ENCODE data around the gene PABPN1. TPM values are rescaled to one million over a fixed set of nuclear protein-coding genes. Genes with fewer than 3 reads are reported as not detected.

Gene PABPN1
- polyA plus RNA-seq, 3 donors = 54.4 to 356 (median 64.6) TPM

DNA sequence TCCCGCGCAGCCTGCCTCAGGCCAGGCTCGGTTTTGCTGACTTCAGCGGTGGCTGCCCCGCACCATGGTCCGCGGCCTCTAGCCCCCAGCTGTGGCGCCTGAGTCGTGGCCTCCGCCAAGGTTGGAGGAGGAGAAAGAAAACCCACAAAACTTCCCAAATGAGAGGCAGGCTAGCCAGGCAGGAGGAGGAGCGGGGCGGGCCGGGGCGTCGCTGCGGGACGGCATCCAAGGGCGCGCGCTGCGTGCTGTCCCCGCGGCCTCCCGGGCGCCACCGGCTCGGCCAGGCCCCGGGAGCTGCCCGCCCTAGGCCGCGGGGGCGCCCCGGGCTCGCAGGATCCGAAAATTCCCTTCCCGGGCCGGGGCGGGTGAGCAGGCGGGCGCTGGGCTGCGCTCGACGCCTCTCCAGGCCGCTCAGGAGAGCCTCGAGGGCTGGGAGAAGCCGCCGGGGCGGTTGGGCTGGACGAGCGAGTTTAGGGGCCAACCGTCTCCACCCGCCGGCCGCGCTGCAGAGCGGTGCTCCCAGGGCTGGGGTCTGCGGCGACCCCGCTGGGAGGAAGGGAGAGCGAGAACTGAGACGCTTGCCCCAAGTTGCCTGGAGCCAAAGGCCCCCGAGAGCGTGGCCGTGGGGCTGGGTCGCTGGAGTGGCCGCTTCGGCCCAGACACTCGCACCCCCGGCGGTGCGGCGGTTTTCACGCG is 43.9 kb downstream of the PABPN1 start, which contains the start of gene EFS:
TSS of gene EFS (minus strand) at position 137 of the 696 bp plus-strand sequence. CDS start 147 bp downstream, outside the sequence.
- H2AFZ ChIP-seq (ENCODE audit: insufficient read depth, low read depth, low read length, poor library complexity, severe bottlenecking) = no peak within 1 kb of the TSS
- no peak within 1 kb of the TSS for H3K4me2 ChIP-seq (replicated peaks; ENCODE audit: extremely low read depth, low read length, poor library complexity, severe bottlenecking)
- no peaks in the 10 kb centered on the region for H3K4me1 ChIP-seq (ENCODE audit: control insufficient read depth in 1 of 2, insufficient read depth in 2 of 2, low read length in 2 of 2)
- H3K27ac ChIP-seq (ENCODE audit: low read depth in 1 of 2, low read length in 2 of 2) = no peak within 1 kb of the TSS
- H3K27me3 Mint-ChIP-seq (ENCODE audit: low read depth in 3 of 3) = peaks cover 44 to 60% (median 50%) of the 10 kb centered on the region in 3 donors
- peaks cover 0 to 2% of the 10 kb centered on the region in 2 donors for H3K36me3 Mint-ChIP-seq
- TF ChIP-seq, protein P1, sequence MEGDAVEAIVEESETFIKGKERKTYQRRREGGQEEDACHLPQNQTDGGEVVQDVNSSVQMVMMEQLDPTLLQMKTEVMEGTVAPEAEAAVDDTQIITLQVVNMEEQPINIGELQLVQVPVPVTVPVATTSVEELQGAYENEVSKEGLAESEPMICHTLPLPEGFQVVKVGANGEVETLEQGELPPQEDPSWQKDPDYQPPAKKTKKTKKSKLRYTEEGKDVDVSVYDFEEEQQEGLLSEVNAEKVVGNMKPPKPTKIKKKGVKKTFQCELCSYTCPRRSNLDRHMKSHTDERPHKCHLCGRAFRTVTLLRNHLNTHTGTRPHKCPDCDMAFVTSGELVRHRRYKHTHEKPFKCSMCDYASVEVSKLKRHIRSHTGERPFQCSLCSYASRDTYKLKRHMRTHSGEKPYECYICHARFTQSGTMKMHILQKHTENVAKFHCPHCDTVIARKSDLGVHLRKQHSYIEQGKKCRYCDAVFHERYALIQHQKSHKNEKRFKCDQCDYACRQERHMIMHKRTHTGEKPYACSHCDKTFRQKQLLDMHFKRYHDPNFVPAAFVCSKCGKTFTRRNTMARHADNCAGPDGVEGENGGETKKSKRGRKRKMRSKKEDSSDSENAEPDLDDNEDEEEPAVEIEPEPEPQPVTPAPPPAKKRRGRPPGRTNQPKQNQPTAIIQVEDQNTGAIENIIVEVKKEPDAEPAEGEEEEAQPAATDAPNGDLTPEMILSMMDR (IDR thresholded peaks at IDR 0.05) = no peak
- 2% methylated on average over 69 of the region's 74 CpGs for WGBS (ENCODE audit: insufficient coverage)
- H3K4me1 Mint-ChIP-seq = peaks cover 2% of the 10 kb centered on the region
- H3K79me2 ChIP-seq (ENCODE audit: insufficient read depth, low read length) = no peaks in the 10 kb centered on the region
- DNase-seq = no peak
- H3K36me3 ChIP-seq (replicated peaks in 1 of 2; ENCODE audit: control insufficient read depth in 1 of 2, insufficient read depth in 2 of 2, low read length in 2 of 2) = no peaks in the 10 kb centered on the region
- H3K27me3 ChIP-seq (ENCODE audit: control insufficient read depth in 2 of 2, insufficient read depth in 2 of 2, low read length in 2 of 2) = peaks cover 25 to 54% of the 10 kb centered on the region in 2 donors
- H3K9me3 ChIP-seq (replicated peaks in 1 of 2; ENCODE audit: control insufficient read depth in 1 of 2, insufficient read depth in 1 of 2, low read length in 2 of 2) = no peaks in the 10 kb centered on the region
- H3K27ac Mint-ChIP-seq = no peak within 1 kb of the TSS
- no peaks in the 10 kb centered on the region for H4K20me1 ChIP-seq (ENCODE audit: insufficient read depth, low read length)
- peaks cover 0 to 10% (median 0%) of the 10 kb centered on the region in 7 donors for H3K9me3 Mint-ChIP-seq
- intact Hi-C loops (cut with micrococcal nuclease) = no loop called here
- H3K4me3 ChIP-seq (replicated peaks in 1 of 3; ENCODE audit: low read depth in 2 of 3, low read length in 3 of 3) = no peak within 1 kb of the TSS
- no peak within 1 kb of the TSS for H3K9ac ChIP-seq (ENCODE audit: insufficient read depth, low read length, poor library complexity, severe bottlenecking)
- peak within 1 kb of the TSS in 1 of 2 donors; percentile 79 for H3K4me3 Mint-ChIP-seq

GRCh38 chr14:23365732-23366425 is 44.6 kb downstream of the PABPN1 start:
- H3K36me3 Mint-ChIP-seq = peaks cover 0 to 2% of the 10 kb centered on the region in 2 donors
- Histone ChIP-seq H3K27me3 (ENCODE audit: control insufficient read depth in 2 of 2, insufficient read depth in 2 of 2, low read length in 2 of 2) (peaks cover 25 to 54% of the 10 kb centered on the region in 2 donors), H3K4me1 (ENCODE audit: control insufficient read depth in 1 of 2, insufficient read depth in 2 of 2, low read length in 2 of 2) (no peaks in the 10 kb centered on the region), H2AFZ (ENCODE audit: insufficient read depth, low read depth, low read length, poor library complexity, severe bottlenecking) (no peak overlapping the region), H3K4me2 (replicated peaks; ENCODE audit: extremely low read depth, low read length, poor library complexity, severe bottlenecking) (no peak overlapping the region), H3K79me2 (ENCODE audit: insufficient read depth, low read length) (no peaks in the 10 kb centered on the region), H3K9me3 (replicated peaks in 1 of 2; ENCODE audit: control insufficient read depth in 1 of 2, insufficient read depth in 1 of 2, low read length in 2 of 2) (no peaks in the 10 kb centered on the region), H3K27ac (ENCODE audit: low read depth in 1 of 2, low read length in 2 of 2) (no peak overlapping the region), H3K9ac (ENCODE audit: insufficient read depth, low read length, poor library complexity, severe bottlenecking) (no peak overlapping the region), H3K36me3 (replicated peaks in 1 of 2; ENCODE audit: control insufficient read depth in 1 of 2, insufficient read depth in 2 of 2, low read length in 2 of 2) (no peaks in the 10 kb centered on the region), H4K20me1 (ENCODE audit: insufficient read depth, low read length) (no peaks in the 10 kb centered on the region), H3K4me3 (replicated peaks in 1 of 3; ENCODE audit: low read depth in 2 of 3, low read length in 3 of 3) (no peak overlapping the region)
- H3K9me3 Mint-ChIP-seq = peaks cover 0 to 10% (median 0%) of the 10 kb centered on the region in 7 donors
- TF ChIP-seq, protein P1 (IDR thresholded peaks at IDR 0.05) = no peak
- no peak overlapping the region for H3K27ac Mint-ChIP-seq
- H3K4me3 Mint-ChIP-seq = no peak overlapping the region
- H3K4me1 Mint-ChIP-seq = peaks cover 2% of the 10 kb centered on the region
- 1% methylated on average over 24 of the region's 51 CpGs for WGBS (ENCODE audit: insufficient coverage)
- intact Hi-C loops (cut with micrococcal nuclease) = no loop called here
- peaks cover 44 to 60% (median 54%) of the 10 kb centered on the region in 3 donors for H3K27me3 Mint-ChIP-seq (ENCODE audit: low read depth in 3 of 3)
- no peak for DNase-seq
